ENCODE results near the gene DDX42.

GRCh38 chr17:63819131-63819530 lies 45.2 kb downstream of the DDX42 start:
- TF ChIP-seq, protein P1, sequence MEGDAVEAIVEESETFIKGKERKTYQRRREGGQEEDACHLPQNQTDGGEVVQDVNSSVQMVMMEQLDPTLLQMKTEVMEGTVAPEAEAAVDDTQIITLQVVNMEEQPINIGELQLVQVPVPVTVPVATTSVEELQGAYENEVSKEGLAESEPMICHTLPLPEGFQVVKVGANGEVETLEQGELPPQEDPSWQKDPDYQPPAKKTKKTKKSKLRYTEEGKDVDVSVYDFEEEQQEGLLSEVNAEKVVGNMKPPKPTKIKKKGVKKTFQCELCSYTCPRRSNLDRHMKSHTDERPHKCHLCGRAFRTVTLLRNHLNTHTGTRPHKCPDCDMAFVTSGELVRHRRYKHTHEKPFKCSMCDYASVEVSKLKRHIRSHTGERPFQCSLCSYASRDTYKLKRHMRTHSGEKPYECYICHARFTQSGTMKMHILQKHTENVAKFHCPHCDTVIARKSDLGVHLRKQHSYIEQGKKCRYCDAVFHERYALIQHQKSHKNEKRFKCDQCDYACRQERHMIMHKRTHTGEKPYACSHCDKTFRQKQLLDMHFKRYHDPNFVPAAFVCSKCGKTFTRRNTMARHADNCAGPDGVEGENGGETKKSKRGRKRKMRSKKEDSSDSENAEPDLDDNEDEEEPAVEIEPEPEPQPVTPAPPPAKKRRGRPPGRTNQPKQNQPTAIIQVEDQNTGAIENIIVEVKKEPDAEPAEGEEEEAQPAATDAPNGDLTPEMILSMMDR (IDR thresholded peaks at IDR 0.05) = no peak
- TF ChIP-seq POLR2A (IDR thresholded peaks at IDR 0.05) = no peak
- no peak for TF ChIP-seq POLR2AphosphoS5 (IDR thresholded peaks at IDR 0.05)
- no peak for TF ChIP-seq EP300 (IDR thresholded peaks at IDR 0.05)
